GM19395 (cell line): Measurements from ENCODE around the gene ANKS1B.

Experiments used
- ATAC-seq: cut with Tn5 transposase; IDR thresholded peaks from one replicate; pipeline ENCODE4 v1.9.1; 2021; ENCODE audit warnings: mild to moderate bottlenecking, moderate library complexity; ENCODE audit not compliant: unreplicated experiment

The ANKS1B gene

DNA sequence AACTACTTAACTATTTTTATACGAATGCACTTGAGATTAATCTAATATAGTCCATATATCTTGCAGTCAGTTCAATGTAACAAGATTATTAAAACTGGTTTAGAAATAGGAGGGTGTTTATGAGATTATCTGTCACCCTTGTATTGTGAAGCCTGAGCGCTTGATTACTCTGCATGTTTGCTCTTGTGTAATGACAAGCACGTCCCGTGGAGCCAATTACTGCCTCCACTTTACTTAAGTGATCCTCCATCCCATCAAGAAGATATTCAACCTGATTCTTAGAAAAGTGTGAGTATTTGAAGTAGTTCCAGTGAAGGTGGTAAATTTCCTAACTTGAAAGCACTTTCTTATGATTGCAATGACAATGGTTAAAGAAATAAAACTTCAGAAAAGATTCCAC lies 752.4 kb downstream of the ANKS1B start:
- no peak for ATAC-seq

DNA sequence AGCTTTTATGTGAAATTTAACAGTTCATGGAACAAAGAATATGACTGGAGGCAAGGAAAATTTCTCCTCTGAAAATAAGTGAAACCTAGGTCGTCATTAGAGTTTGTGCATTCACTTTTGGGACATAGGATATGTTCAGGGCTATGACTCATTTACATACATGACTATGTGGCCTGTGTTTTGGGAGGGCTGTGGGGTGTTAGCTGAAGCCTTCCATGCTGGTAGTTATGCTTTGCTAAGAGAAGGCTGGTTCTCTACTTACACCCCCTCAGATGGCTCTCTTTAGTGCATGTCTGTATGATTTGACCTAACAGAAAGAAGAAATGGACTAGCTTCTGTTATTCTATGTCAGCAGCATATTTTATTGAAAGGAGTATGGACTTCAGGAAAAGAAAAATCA lies 753.7 kb downstream of the ANKS1B start:
- no peak for ATAC-seq

DNA sequence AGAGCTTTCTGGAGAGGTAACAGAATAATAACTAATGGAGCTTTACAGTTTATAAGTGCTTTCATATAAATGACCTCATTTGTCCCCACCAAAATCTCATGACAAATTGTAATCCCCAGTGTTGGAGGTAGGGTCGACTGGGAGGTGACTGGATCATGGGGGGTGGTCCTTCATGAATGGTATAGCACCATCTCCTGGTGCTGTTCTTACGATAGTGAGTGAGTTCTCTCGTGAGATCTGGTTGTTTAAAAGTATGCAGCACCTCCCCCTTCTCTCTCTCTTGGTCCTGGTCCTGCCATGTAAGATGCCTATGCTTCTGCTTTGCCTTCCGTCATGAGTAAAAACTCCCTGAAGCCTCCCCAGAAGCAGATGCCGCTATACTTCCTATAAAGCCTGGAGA lies 760.5 kb downstream of the ANKS1B start:
- ATAC-seq, result no peak

DNA sequence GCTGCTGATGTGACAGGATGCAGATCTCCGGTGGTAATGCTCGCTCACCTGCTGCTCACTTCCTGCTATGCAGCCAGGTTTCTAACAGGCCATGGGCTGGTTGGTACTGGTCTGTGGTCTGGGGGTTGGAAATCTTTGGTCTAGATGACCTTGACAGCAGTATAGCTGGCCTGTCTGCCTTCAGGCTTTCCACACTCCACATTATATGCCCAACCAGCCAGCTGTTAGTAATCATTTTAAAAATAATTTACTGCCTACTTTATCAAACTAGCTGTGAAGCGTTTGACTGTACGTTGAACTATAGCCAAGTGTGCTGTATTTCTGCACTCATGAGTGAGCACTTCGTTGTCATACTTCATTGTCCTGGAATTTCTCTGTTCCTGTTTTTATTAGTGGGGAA lies 761.2 kb downstream of the ANKS1B start:
- ATAC-seq, result no peak

DNA sequence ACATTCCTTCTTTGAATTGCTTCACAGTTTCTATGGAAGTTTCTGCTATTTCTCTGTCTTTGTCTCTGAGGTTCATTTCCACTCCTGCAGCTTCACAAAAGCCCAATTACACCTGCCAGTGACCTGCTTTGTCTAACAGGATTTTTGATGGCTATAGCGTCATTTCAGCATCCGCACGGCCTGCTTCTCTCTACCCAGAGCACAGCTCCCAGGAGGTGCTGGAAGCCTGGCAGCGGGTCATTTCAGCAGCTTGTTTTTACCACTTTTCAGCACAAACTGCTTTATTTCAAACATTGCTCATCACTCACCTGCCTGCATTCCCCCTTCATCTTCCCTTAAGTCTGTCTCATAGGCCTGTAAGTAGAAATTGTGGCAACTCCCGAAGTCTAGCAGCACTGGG lies 771.7 kb downstream of the ANKS1B start:
- no peak for ATAC-seq

DNA sequence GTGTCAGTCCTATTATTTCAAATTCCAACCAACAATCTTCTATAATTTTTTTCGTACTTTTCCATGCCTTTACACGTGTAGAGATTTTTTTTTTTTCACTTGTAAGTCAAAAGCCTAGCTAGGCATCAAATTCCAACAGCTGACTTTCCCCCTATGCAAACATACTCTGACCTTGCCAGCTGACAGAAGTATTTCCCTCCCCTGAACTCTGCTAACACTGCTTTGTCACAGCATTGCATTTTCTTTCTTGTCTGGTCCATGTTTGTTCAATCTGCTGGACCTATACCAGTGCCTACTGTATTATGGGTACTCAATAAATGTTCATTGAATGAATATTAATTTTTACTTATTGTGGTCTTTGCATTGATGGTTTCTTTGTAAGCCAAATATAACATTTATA lies 772.5 kb downstream of the ANKS1B start:
- ATAC-seq, result no peak

DNA sequence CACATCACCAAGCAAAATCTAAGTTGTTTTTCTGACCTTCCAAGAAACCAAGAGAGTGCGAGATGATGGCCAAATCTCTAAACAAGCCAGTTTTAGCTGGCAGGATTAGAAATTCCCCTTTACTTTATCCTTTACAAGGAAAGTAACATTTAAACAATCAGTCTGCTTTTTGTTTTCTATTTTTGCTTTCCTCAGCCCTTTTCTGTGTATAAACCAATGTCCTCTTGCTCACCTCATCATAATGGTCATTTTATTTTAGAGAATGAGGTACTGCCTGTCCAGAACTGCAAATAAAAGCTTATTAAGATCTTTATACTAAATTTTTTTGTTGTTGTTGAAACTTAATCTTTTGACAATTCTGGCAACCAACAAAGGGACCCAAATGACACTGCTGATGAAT lies 779.6 kb downstream of the ANKS1B start:
- ATAC-seq, result no peak

DNA sequence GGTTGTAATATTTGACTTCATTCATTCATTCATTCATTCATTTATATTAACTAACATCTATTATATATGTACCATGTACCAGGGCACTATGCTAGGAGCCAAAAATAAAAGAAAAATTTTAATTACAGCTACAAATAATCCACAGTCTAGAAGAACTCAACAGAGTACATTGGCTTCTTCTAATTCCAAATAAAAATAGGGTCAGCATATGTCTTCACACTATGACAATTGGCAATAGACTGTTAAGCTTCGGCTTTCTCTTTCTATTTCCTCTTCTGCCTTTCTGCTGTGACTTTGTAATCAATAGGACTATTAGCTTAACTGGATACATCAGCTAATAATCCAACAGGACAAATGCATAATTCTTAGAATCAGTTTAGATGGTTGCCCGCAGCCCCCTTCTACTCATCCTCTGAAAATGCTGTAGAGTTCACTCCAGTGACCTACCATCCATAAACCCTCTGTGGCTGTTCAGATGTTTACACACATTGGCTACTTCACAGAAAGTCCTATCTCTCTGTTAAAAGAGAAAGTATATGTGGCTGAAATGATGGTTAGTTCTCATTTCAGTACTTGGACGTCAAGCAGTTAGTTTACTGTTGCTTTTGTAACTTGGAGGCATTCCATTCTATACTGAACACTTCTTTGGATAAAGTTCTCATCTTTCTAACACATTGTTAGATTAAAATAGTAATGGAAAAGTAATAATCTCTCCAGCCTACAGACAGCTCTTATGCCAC lies 782.7 kb downstream of the ANKS1B start:
- no peak for ATAC-seq

DNA sequence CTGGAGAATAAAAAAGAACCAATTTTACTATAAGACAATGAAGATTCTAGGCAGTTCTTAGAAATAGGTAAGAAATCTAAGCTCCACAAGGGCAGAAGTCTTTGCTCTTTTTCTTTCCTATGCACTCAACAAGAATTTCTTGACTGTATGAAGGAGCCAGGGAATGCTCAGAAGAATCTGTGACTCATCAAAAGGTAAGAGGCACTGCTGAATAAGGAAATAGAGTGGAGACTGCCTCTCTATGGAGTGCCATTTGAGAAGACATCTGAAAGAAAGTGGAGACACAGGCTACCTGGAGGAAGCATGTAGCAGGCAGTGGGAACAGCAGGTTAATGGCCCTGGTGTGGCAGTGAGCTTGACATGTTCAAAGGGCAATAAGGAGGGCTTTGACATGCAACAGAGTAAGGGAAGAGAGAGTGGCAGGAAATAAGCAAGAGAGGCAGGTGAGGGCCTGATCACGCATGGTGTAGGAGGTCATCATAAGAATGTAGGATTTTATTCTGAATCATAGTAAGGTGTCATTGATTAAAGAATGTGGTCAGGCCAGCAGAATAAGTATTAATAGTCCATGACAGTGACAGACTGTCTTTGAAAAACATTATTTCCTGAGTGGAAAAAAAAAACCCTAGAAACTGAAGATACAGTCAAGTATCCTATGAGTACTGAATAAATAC lies 783.9 kb downstream of the ANKS1B start:
- ATAC-seq, result no peak

DNA sequence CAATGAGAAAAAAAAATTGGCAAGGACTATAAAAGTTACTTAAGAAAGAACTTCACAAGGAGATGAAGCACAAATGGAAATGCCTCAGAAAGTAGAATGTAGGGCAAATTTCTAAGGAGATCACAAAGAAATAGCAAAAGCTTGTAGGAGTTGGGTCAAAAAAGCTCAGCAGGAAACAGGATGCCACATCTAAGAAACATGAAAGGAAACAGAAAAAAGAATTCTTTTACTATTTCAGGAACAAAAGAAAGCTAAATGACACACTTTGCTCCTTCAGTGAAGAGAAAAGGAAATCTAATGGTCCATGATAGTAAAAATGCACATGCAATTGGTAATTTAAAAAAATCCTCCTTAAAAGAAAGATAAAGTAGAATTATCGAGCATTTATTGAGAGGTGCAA lies 789.3 kb downstream of the ANKS1B start:
- no peak for ATAC-seq

DNA sequence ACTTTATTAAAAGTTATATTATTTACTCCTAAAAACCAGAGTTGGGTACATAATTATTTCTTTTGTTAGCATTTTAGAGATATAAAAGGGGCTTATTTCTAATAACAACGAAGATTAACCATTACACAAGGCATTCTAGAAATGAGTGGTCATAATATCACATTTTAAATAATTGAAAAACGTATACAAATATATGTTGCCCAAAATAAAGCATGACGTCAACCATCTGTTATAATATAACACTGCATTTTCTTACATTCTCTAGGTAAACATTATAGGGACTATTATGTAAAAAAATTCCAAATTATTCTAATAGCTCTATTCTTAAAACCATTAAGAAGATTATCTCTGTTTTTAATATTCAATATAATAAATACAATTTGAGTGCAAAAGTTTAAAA lies 792.2 kb downstream of the ANKS1B start:
- ATAC-seq, result no peak

DNA sequence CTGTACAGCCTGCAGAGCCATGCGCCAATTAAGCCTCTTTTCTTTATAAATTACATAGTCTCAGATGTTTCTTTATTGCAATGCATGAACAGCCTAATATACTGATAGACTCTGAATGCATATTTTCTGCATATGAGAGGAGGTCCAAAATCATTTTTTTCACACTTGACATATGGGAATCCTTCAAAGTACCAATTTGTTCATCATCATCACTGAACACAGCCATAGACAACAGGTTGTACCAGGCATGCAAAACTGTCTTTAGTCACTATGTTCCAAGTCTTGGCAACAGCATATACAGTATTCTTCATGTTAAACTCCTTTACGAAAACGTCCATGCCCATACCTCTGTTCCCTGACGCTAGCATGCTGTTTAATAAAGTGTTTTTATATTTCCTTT lies 807.9 kb downstream of the ANKS1B start:
- no peak for ATAC-seq

DNA sequence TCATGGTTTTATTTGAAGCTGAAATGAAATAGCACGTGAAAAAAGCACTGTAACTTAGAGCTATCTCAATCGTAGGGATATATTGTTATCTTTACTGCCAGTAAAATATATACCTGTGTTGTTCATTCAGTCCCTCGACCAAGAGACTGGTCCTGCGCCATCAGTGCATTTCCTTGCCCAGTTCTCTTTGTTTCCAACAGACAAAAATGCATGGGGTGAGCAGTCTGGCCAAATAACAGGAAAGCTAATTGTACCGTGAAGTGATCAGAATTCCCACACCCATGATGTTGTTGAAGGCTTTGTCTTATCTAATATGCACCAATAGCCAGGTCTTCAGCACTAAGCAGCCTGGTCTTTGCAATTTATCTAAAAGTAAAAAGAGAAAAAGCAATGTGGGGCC lies 814.3 kb downstream of the ANKS1B start:
- no peak for ATAC-seq

DNA sequence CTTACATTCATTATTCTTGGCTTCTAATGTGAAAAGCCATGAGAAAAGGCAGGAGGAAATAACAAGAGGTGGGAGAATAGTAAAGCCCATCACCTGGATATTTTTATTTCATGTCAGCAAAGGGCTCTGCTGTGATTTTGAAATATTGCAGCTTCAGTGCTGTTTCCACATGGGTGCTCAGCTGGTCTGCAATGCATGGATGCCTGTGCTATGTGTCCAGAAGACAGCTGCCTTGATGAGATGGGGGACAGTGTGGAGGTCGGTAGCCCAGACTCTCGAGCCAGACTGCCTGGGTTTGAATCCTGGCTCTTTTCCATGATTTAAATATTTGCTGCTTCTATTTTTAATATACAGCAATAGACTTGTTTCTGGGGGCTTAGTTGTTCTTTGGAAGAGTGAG lies 814.7 kb downstream of the ANKS1B start:
- no peak for ATAC-seq

DNA sequence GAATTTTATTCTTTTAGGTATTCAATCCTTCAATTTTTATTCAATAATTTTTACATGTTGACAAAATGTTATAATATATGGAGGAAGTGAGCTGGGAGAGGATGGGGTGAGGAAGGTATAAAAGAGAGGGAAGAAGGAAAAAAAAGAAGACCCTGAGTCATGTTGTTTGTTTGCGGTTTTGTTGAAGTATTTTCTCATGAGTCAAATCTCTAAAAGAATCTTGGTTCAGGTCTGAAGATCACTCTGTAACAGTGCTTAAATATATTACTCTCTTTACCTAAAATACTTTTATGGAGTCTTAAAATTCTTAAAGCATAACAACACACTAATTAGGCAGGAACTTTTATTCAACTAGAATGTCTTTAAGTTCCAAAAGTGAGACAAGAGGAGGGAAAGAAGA lies 826.8 kb downstream of the ANKS1B start:
- no peak for ATAC-seq

DNA sequence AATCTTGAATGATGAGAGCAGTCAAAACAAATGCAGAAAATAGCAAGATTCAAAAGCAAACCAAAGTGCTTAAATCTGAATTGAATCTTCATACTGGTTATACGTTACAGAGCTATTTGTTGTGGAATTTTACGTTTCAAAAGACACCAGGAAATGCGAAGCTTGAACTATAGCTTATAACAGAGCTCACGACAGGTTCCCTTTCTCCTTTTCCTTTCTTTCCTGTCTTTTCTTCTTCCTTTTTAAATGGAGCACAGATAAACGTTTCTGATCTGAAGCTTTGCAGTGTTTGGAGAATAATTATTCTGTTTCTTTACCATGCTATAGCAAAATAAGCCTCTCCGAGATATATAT lies 829.8 kb downstream of the ANKS1B start:
- no peak for ATAC-seq

DNA sequence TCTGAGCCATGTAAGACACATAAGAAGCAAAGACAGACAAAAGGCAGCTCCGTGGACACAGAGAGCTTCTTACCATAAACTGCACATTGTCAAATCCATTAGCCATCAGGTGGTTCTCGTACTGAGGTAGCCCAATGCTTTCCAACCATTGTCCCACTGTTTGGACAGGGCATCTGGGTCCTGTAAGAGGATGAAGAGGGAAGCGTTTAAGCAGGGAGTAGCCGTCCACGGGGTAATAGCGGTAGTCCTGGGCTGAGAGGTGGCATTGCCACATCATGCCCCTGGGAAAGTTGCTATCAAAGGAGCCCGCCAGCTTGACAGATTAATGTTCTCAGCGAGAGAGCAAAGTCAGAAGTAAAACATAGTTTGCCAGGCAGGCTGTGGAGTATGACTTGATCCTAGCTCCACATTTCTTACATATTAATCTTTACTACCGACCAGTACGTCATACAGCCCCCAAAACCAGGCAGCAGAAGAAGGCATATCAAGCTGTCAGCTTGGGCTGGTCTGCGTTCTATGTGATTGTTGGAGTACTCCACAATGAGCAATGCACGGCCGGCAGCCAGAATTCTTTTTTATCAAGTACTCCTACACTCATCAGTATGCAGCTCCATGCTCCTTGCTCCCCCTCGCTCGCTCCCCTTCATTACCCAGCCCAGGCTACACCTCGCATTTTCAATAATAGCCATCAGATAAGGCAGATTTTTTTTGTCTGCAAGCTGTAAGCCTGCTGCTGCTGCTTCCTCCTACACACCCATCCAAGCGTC lies 830.3 kb downstream of the ANKS1B start:
- no peak for ATAC-seq

DNA sequence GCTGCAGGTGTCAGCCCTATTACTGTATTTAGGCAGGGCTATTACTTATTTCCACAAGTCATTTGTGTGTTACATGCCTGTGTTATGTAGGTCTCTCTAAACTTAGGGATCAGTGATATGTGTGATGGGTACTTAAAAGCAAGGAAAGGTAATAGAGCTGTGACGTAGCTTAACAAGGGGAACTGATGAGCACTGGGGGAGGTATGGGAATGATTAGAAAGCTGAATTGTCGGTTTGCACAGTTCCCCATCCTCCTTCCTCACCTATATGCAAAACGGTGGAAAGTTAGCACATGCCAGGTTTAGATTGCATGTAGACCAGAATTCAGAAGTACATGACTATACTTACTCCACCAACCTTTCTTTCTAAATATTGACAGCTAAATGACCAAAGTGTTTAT lies 831.4 kb downstream of the ANKS1B start:
- no peak for ATAC-seq

DNA sequence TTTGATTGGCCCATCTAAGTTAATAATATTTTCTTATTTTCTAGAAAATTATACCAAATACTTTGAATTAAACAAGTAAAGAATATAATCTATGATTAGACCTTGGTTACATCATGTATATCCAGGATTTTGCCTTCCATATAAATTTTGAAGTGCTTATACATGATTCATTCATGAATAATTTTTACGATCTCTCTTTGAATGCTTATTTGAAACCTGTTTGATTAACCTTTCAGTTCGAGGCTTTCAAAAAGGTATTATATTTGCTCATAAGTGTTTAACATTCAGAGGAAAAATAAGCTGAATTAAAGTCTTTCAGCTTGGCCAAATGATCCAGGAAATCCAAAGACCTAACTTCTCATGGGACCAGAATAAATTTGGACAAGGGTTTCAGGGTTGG lies 832.4 kb downstream of the ANKS1B start:
- ATAC-seq, result no peak

DNA sequence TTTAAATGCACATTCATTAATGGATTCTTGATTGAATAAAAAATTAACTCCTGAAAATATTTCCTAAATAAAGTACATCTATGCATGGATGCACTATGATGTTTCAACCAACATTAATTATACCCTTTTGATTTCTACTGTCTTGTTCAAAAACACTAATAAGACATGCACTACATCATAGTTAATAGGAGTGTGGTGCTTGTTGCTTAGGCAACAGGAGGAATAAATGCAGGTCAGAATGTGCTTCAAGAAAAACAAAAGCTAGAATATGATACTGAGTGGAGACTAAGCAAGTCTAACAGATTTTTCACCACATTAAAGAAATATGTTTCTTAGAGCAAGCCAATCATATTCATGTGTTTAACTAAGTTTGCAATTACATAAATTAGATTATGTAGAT lies 833.0 kb downstream of the ANKS1B start:
- no peak for ATAC-seq

DNA sequence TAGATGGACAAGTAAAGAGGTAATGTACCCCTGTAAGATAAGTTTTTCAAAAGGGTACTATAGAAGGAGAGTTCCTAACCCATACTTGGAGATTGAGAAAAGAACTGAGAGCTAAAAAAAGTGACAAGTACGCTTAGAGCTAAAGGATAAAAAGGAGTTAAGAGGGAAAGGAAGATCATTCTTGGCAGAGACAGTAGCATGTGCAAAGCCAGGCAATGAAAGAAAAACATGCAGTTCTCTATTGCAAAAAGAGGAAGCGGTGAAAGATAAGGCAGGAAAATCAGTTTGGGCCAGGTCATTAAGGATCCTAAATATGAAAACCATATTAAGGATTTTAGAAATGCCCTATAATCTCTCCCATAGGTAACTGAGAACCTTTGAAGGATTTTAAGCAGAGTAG lies 837.6 kb downstream of the ANKS1B start:
- no peak for ATAC-seq

DNA sequence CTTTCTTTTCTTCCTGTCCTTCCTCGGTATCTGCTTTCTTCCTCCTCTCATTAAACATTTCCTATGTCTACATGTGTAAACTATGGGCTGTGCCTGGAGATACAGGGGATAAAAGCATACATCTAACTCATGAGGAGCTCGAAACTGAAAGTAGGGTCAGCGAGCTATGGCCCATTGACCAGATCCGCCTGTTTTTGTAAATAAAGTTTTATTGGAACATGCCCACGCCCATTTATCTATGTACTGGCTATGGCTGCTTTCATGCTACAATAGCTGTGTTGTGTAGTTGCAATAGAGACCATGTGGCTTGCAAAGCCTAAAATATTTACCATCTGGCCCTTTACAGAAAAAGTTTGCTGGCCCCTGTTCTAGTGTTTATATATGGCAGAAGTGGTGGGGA lies 838.0 kb downstream of the ANKS1B start:
- no peak for ATAC-seq
